Right lobe of liver (tissue), 6 donors: ENCODE measurements around the gene BCKDK. TPM values are rescaled to one million over a fixed set of nuclear protein-coding genes. Genes with fewer than 3 reads are reported as not detected.
A peak's percentile ranks its signal among the peaks of the same experiment; 100 is the strongest.

Experiments used
- ATAC-seq, 4 donors: fragments of 200-7000 bp; cut with Tn5 transposase; one replicate each; pipeline ENCODE4 v1.9.1; 2020; ENCODE audit warnings: mild to moderate bottlenecking in 4 of 4, moderate library complexity in 4 of 4
- DNase-seq, 3 donors: peaks; one replicate each; pipeline ENCODE4 v3.0.0-alpha.2; 2020
- H3K27ac ChIP-seq, 3 donors: fragments of 200-600 bp; one replicate each; pipeline ENCODE4 v1.8.0; 2022
- H3K27me3 ChIP-seq, 2 donors: fragments of 200-600 bp; one replicate each; pipeline ENCODE4 v1.8.0; 2022
- H3K36me3 ChIP-seq, 4 donors: fragments of 200-600 bp; sonication (generic) in 1 of 4; one replicate each; pipeline versions ENCODE4 v1.5.1 to v1.8.0; 2017 to 2022; ENCODE audit warnings: control low read depth in 1 of 4
- H3K4me1 ChIP-seq, 4 donors: fragments of 200-600 bp; sonication (generic) in 1 of 4; one replicate each; pipeline versions ENCODE4 v1.5.1 to v1.8.0; 2017 to 2022; ENCODE audit warnings: control low read depth in 1 of 4
- H3K4me3 ChIP-seq, 3 donors: fragments of 200-600 bp; one replicate each; pipeline ENCODE4 v1.8.0; 2022
- H3K9me3 ChIP-seq, 4 donors: fragments of 200-600 bp; sonication (generic) in 1 of 4; one replicate each; pipeline versions ENCODE4 v1.5.1 to v1.8.0; 2017 to 2022; ENCODE audit warnings: control low read depth in 1 of 4
- CTCF ChIP-seq, 4 donors: fragments of 200-600 bp in 3 of 4; fragments of 450-650 bp in 1 of 4; IDR thresholded peaks; one replicate each; pipeline versions ENCODE4 v1.5.1 to v1.8.0; 2016 to 2022; ENCODE audit warnings: antibody characterized with exemption in 4 of 4, mild to moderate bottlenecking in 2 of 4
- POLR2A ChIP-seq: fragments of 450-650 bp; IDR thresholded peaks from one replicate; pipeline ENCODE4 v1.6.1; 2017; ENCODE audit warnings: antibody characterized with exemption, mild to moderate bottlenecking
- WGBS: methylation state at CpG from one replicate; pipeline ENCODE4 v1.1.6; 2018; ENCODE audit warnings: low coverage, low lambda C conversion rate; ENCODE audit not compliant: insufficient coverage; ENCODE audit errors: missing lambda C conversion rate; 5-methylcytosine and 5-hydroxymethylcytosine counted together
- intact Hi-C, 2 donors: fragments of 100-400 bp; cut with DNase I; formaldehyde crosslinking; loops; one replicate each; pipeline versions ENCODE4 v1.11.2 to v1.14.1; 2022
- total RNA-seq, 6 experiments: library from RNA; depleted of rRNA in 2 of 6; stranded (reverse); fragments of >200 nt in 2 of 6; fragmentation: NEBNext Ultra II Directional in 3 of 6; extraction: Animal tissue kit (Norgen Biotek cat#: 25700) in 3 of 6; gene quantifications; one replicate each; pipeline versions ENCODE4 v1.1.0 to v1.2.4, GENCODE V29; 2016 to 2023
- donor health status: DM: no; HTN: yes; CAD: no.
- donor health status: DM: no; HTN: no; CAD: no.
- donor health status: DM: no; HTN: no; CAD: no.
- donor health status: DM: no; HTN: yes; CAD: no.
- donor health status: DM: no; HTN: yes; CAD: no.

Gene BCKDK
- total RNA-seq, 6 experiments from 2014 or later = 34.8 to 61.5 (median 41.8) TPM

- DNase-seq = peak in 2 of 3 donors; percentile 30 to 51
- Histone ChIP-seq H3K4me1 (no peaks in the 10 kb centered on the region), H3K36me3 (peaks cover 0 to 48% (median 27%) of the 10 kb centered on the region in 4 donors), H3K27ac (no peak overlapping the region), H3K27me3 (no peaks in the 10 kb centered on the region), H3K9me3 (no peaks in the 10 kb centered on the region), H3K4me3 (no peak overlapping the region)
- TF ChIP-seq POLR2A (no peak), CTCF (IDR thresholded peaks at IDR 0.05) (no peak)
- ATAC-seq = peak in 2 of 4 donors; percentile 3
- intact Hi-C loops = loop anchor here in 1 of 2 donors (10.0 kb wide), 1 partner anchor 100 kb away; the partner anchor contains the start of gene HSD3B7
- no CpG with 5 or more reads among the region's 16 CpGs for WGBS
These were observed 23.4 kb upstream of the BCKDK start for GRCh38 chr16:31084584-31085302.

- TF ChIP-seq CTCF (IDR thresholded peaks at IDR 0.05) = no peak
- TF ChIP-seq POLR2A = no peak
- H3K9me3 ChIP-seq = no peaks in the 10 kb centered on the region
- intact Hi-C loops = loop anchor here in 1 of 2 donors (10.0 kb wide), 1 partner anchor 101 kb away; the partner anchor contains the start of gene HSD3B7
- H3K36me3 ChIP-seq = peaks cover 0 to 53% (median 26%) of the 10 kb centered on the region in 4 donors
- no peaks in the 10 kb centered on the region for H3K4me1 ChIP-seq
- WGBS = 66% methylated on average over 7 of the region's 8 CpGs
- no peak for DNase-seq
- no peak overlapping the region for H3K4me3 ChIP-seq
- ATAC-seq = no peak
- no peaks in the 10 kb centered on the region for H3K27me3 ChIP-seq
- H3K27ac ChIP-seq = no peak overlapping the region
These were observed 22.8 kb upstream of the BCKDK start for GRCh38 chr16:31085411-31085810.

- no peaks in the 10 kb centered on the region for H3K9me3 ChIP-seq
- WGBS = no CpG with 5 or more reads among the region's 18 CpGs
- no peak overlapping the region for H3K27ac ChIP-seq
- peaks cover 0 to 60% (median 28%) of the 10 kb centered on the region in 4 donors for H3K36me3 ChIP-seq
- ATAC-seq = no peak
- intact Hi-C loops = loop anchor here in 1 of 2 donors (10.0 kb wide), 1 partner anchor 101 kb away; the partner anchor contains the start of gene HSD3B7
- TF ChIP-seq POLR2A = no peak
- TF ChIP-seq CTCF (IDR thresholded peaks at IDR 0.05) = no peak
- no peaks in the 10 kb centered on the region for H3K27me3 ChIP-seq
- no peaks in the 10 kb centered on the region for H3K4me1 ChIP-seq
- no peak for DNase-seq
- H3K4me3 ChIP-seq = no peak overlapping the region
These were observed 22.1 kb upstream of the BCKDK start for GRCh38 chr16:31085873-31086628.

GRCh38 chr16:31086629-31086906 is 21.6 kb upstream of the BCKDK start:
- ATAC-seq (no peak), DNase-seq (no peak)
- TF ChIP-seq POLR2A = no peak
- TF ChIP-seq CTCF (IDR thresholded peaks at IDR 0.05) = no peak
- H3K27me3 ChIP-seq = no peaks in the 10 kb centered on the region
- peaks cover 0 to 65% (median 29%) of the 10 kb centered on the region in 4 donors for H3K36me3 ChIP-seq
- intact Hi-C loops = loop anchor here in 1 of 2 donors (10.0 kb wide), 1 partner anchor 102 kb away; the partner anchor contains the start of gene HSD3B7
- H3K4me3 ChIP-seq = no peak overlapping the region
- no peaks in the 10 kb centered on the region for H3K9me3 ChIP-seq
- H3K4me1 ChIP-seq = no peaks in the 10 kb centered on the region
- H3K27ac ChIP-seq = no peak overlapping the region
- no CpG with 5 or more reads among the region's 6 CpGs for WGBS
